Erythroblast (primary cell): ENCODE data around the gene SCAI.
A peak's percentile ranks its signal among the peaks of the same experiment; 100 is the strongest.

ENCODE experiments used
- DNase-seq, 2 experiments: peaks; one replicate each; lab custom pipeline; 2025; lab: John Stamatoyannopoulos, UW
- GATA1 ChIP-seq: IDR thresholded peaks from 2 replicates; pipeline ENCODE4 v1.6.1; 2011; ENCODE audit warnings: low read depth, mild to moderate bottlenecking, control low read depth, low read length, moderate library complexity
- POLR2A ChIP-seq: IDR thresholded peaks from 2 replicates; pipeline ENCODE4 v1.6.1; 2011; ENCODE audit warnings: mild to moderate bottlenecking, low read length

SCAI gene

GRCh38 chr9:124906966-124907365, 236.4 kb downstream of the SCAI start:
- DNase-seq: no peak
- no peak for TF ChIP-seq GATA1
- TF ChIP-seq POLR2A: no peak

GRCh38 chr9:124899845-124900244, 243.5 kb downstream of the SCAI start:
- TF ChIP-seq GATA1 (no peak), POLR2A (no peak)
- DNase-seq: no peak

GRCh38 chr9:124897570-124898460, 245.5 kb downstream of the SCAI start:
- DNase-seq: no peak
- TF ChIP-seq POLR2A: no peak
- TF ChIP-seq GATA1: no peak

GRCh38 chr9:124894741-124895170, 248.6 kb downstream of the SCAI start:
- no peak for TF ChIP-seq POLR2A
- no peak for TF ChIP-seq GATA1
- DNase-seq: peak; percentile 48 to 57

- no peak for TF ChIP-seq GATA1
- TF ChIP-seq POLR2A: no peak
- DNase-seq: no peak
These were observed 249.1 kb downstream of the SCAI start for GRCh38 chr9:124894035-124894740.
